K562 (cell line): ENCODE data around the gene E2F2. TPM values are rescaled to one million over a fixed set of nuclear protein-coding genes. Genes with fewer than 3 reads are reported as not detected.
A peak's percentile ranks its signal among the peaks of the same experiment; 100 is the strongest.

Source experiments
- ATAC-seq: fragments of 200-7000 bp; cut with Tn5 transposase; 3 replicates; pipeline ENCODE4 v1.9.1; 2020; ENCODE audit warnings: moderate library complexity
- BruUV-seq: library from RNA; stranded (reverse); fragments of 400-500 nt; replicated peaks from 2 replicates; lab custom pipeline; 2021; lab: Mats Ljungman, UMichigan
- CTCF ChIA-PET: fragments of 300-600 bp; formaldehyde crosslinking; extraction: SDS; loops from one replicate; lab custom pipeline; 2021; ENCODE audit warnings: low intra/inter-chr PET ratio; lab: Yijun Ruan, JAX
- POLR2A ChIA-PET: fragments of 300-600, 350-650 bp; sonication (Branson Sonifier 250); formaldehyde crosslinking; extraction: SDS; loops from one replicate; lab custom pipeline; 2021; ENCODE audit warnings: antibody characterized with exemption, inconsistent platforms; lab: Yijun Ruan, JAX
- DNase-seq, 4 experiments: peaks; one replicate each; pipeline versions ENCODE4 v3.0.0 to v3.0.0-alpha.2; 2011 to 2018; ENCODE audit warnings: low spot score in 3 of 4, mixed read lengths in 3 of 4; ENCODE audit errors: extremely low read depth in 1 of 4
- FAIRE-seq: peaks from 2 replicates; lab custom pipeline; 2011; peaks lifted over from hg19 to GRCh38; lab: Jason Lieb, UNC
- H2AFZ ChIP-seq: 2 replicates; pipeline ENCODE4 v1.6.0; 2011; ENCODE audit warnings: low read depth, low read length, control low read depth, inconsistent platforms
- H3K27ac ChIP-seq: fragments of 200-600 bp; 3 replicates; pipeline ENCODE4 v1.8.0; 2011; ENCODE audit warnings: low read depth, mild to moderate bottlenecking, control low read depth, inconsistent platforms, low read length, moderate library complexity, mixed read lengths; ENCODE audit errors: extremely low read depth
- H3K27me3 ChIP-seq, 2 experiments: fragments of 300-600 bp in 1 of 2; 2 replicates in 1 of 2; 3 replicates in 1 of 2; pipeline versions ENCODE4 v1.6.0 to v1.8.0; 2011; ENCODE audit warnings: inconsistent platforms in 2 of 2, low read length in 2 of 2, mild to moderate bottlenecking in 1 of 2, mixed read lengths in 1 of 2, moderate library complexity in 1 of 2; ENCODE audit not compliant: control insufficient read depth in 2 of 2, insufficient read depth in 2 of 2
- H3K36me3 ChIP-seq: fragments of 300-600 bp; 3 replicates; pipeline ENCODE4 v1.8.0; 2011; ENCODE audit warnings: mild to moderate bottlenecking, low read length, inconsistent platforms; ENCODE audit not compliant: control insufficient read depth, insufficient read depth
- H3K4me1 ChIP-seq, 2 experiments: fragments of 200-600 bp in 1 of 2; replicated peaks in 1 of 2; 2 replicates in 1 of 2; 3 replicates in 1 of 2; pipeline versions ENCODE4 v1.5.1 to v1.8.0; 2011; ENCODE audit warnings: inconsistent platforms in 2 of 2, low read length in 2 of 2, mild to moderate bottlenecking in 1 of 2, mixed read lengths in 1 of 2, moderate library complexity in 1 of 2; ENCODE audit not compliant: control insufficient read depth in 2 of 2, insufficient read depth in 2 of 2
- H3K4me2 ChIP-seq: 2 replicates; pipeline ENCODE4 v1.6.1; 2011; ENCODE audit warnings: low read length, control low read depth, inconsistent platforms, mixed read lengths; ENCODE audit not compliant: insufficient read depth
- H3K4me3 ChIP-seq: fragments of 200-600 bp; sonication (generic), shearing (Covaris generic); 2 replicates; pipeline ENCODE4 v1.5.1; 2016; ENCODE audit warnings: control low read depth, inconsistent platforms
- H3K79me2 ChIP-seq: fragments of 200-600 bp; 3 replicates; pipeline ENCODE4 v1.8.0; 2011; ENCODE audit warnings: low read length, inconsistent platforms; ENCODE audit not compliant: control insufficient read depth, insufficient read depth
- H3K9ac ChIP-seq, 2 experiments: 2 replicates each; pipeline versions ENCODE4 v1.6.0 to v1.6.1; 2011; ENCODE audit warnings: low read depth in 2 of 2, low read length in 2 of 2, control low read depth in 1 of 2, inconsistent platforms in 1 of 2, mild to moderate bottlenecking in 1 of 2, mixed read lengths in 1 of 2; ENCODE audit not compliant: insufficient read depth in 1 of 2
- H3K9me1 ChIP-seq: one replicate; pipeline ENCODE4 v1.6.0; 2011; ENCODE audit warnings: inconsistent platforms, mild to moderate bottlenecking, low read length, moderate library complexity; ENCODE audit not compliant: control insufficient read depth, insufficient read depth
- H3K9me3 ChIP-seq: replicated peaks from 2 replicates; pipeline ENCODE4 v1.5.1; 2011; ENCODE audit warnings: low read depth, low read length, inconsistent platforms; ENCODE audit not compliant: control insufficient read depth, insufficient read depth
- H4K20me1 ChIP-seq: replicated peaks from 2 replicates; pipeline ENCODE4 v1.6.1; 2011; ENCODE audit warnings: low read length, inconsistent platforms, mixed read lengths; ENCODE audit not compliant: control insufficient read depth, insufficient read depth
- ARID3B ChIP-seq: fragments of 250-450 bp; sonication (Bioruptor Pico); IDR thresholded peaks from 2 replicates; pipeline ENCODE4 v1.4.0; 2020; ENCODE audit warnings: borderline replicate concordance
- COPS2 ChIP-seq: fragments of 450-650 bp; conservative IDR thresholded peaks from 2 replicates; pipeline ENCODE4 v1.6.1; 2016; ENCODE audit warnings: mild to moderate bottlenecking, moderate library complexity
- CREB3 ChIP-seq: fragments of 450-650 bp; conservative IDR thresholded peaks from 2 replicates; pipeline ENCODE4 v1.6.1; 2016; ENCODE audit warnings: missing genetic modification characterization, low read depth, mild to moderate bottlenecking, missing compliant biosample characterization, moderate library complexity
- ILF3 ChIP-seq: fragments of 450-650 bp; IDR thresholded peaks from 2 replicates; pipeline ENCODE4 v1.6.1; 2018; ENCODE audit warnings: antibody characterized with exemption, mild to moderate bottlenecking, moderate library complexity, borderline replicate concordance
- IRF2 ChIP-seq: sonication (generic); formaldehyde crosslinking; IDR thresholded peaks from 2 replicates; pipeline ENCODE4 v1.8.1; 2022; ENCODE audit warnings: mild to moderate bottlenecking, missing genetic modification reagents
- ZC3H11A ChIP-seq: IDR thresholded peaks from 2 replicates; pipeline ENCODE4 v1.6.1; 2012; ENCODE audit warnings: low read depth, low read length, improper control_type of control experiment
- ZNF24 ChIP-seq: fragments of 450-650 bp; IDR thresholded peaks from 2 replicates; pipeline ENCODE4 v1.6.1; 2016
- ZNF764 ChIP-seq: fragments of 250-450 bp; sonication (Bioruptor Pico); IDR thresholded peaks from 2 replicates; pipeline ENCODE4 v1.4.0; 2020; ENCODE audit warnings: low read depth, mild to moderate bottlenecking, moderate library complexity
- WGBS: fragments of 100-300 bp; shearing (Covaris generic); methylation state at CpG from one replicate; pipeline ENCODE4 v1.1.6; 2016; ENCODE audit warnings: low coverage, mixed read lengths; ENCODE audit not compliant: insufficient coverage; ENCODE audit errors: missing lambda C conversion rate; 5-methylcytosine and 5-hydroxymethylcytosine counted together
- in situ Hi-C: fragments of 300-500 bp; cut with MboI; formaldehyde crosslinking; loops from 4 replicates; pipeline ENCODE4 v1.15.0; 2018; ENCODE audit warnings: inconsistent platforms, mixed read lengths
- intact Hi-C: fragments of 100-400 bp; cut with micrococcal nuclease; formaldehyde crosslinking; loops from 2 replicates; pipeline ENCODE4 v1.14.2; 2022
- polyA plus RNA-seq, 8 experiments: library from polyadenylated mRNA; depleted of rRNA in 4 of 8; stranded (reverse) in 5 of 8; unstranded in 3 of 8; fragments of >200 nt; fragmentation: Nextera tagmentation in 2 of 8; fragmentation: Illumina TruSeq in 1 of 8; extraction: Ambion mirVana in 2 of 8; extraction: Trizol in 1 of 8; gene quantifications; 2 replicates each; pipeline versions ENCODE4 v1.2.1 to v1.2.3, GENCODE V29; 2011 to 2014; ENCODE audit warnings: inconsistent platforms in 1 of 8, missing spikeins in 1 of 8
- total RNA-seq, 7 experiments: library from RNA; depleted of rRNA in 6 of 7; stranded (reverse); fragments of >200 nt in 6 of 7; fragmentation: Illumina TruSeq in 2 of 7; extraction: Trizol in 2 of 7; gene quantifications; 2 replicates each; pipeline versions ENCODE4 v1.2.1 to v1.2.3, GENCODE V29; 2011 to 2021; ENCODE audit warnings: low replicate concordance in 1 of 7

Gene E2F2
- total and polyA plus RNA-seq, 9 of the 15 experiments (the other 6 are each of a cell fraction or from before 2014, with no cell fraction given): 3.1 to 25.3 (median 11.4) TPM

- Histone ChIP-seq H3K4me3 (no peak overlapping the region), H4K20me1 (0 out of 2 replicates have a peak, but pooled peaks cover 3% of the 10 kb centered on the region), H3K9me1 (no peaks in the 10 kb centered on the region), H3K9me3 (no peaks in the 10 kb centered on the region), H3K36me3 (peaks cover 5% of the 10 kb centered on the region; the same call in 1 of the 3 replicates), H3K4me2 (no peak overlapping the region), H2AFZ (no peak overlapping the region), H3K27ac (no peak overlapping the region), H3K79me2 (peaks cover 5% of the 10 kb centered on the region; the same call in 1 of the 3 replicates), H3K9ac (peak overlapping the region in 1 of 2 experiments; percentile 46; a peak in 2 of 4 replicates)
- POLR2A ChIA-PET: interaction anchor here (0.6 kb wide), 1 partner anchor 107 kb away, joined by 3 read pairs; no protein-coding TSS in a partner anchor
- 78% methylated on average over 10 of the region's 10 CpGs for WGBS
- no peak for DNase-seq
- BruUV-seq: no TSS peak
- ATAC-seq: no peak
- intact Hi-C loops (no loop called here), in situ Hi-C loops (no loop called here)
- CTCF ChIA-PET: no interaction called here
- 0 out of 2 replicates have a peak, but pooled peaks have one; percentile 12 for TF ChIP-seq IRF2 (CRISPR knock-in tag)
- TF ChIP-seq ZNF764 (CRISPR knock-in tag): no peak
- TF ChIP-seq, all 486 proteins: peak for 1
- H3K27me3 ChIP-seq: no peaks in the 10 kb centered on the region
- H3K4me1 ChIP-seq: peaks cover 28 to 32% of the 10 kb centered on the region in 2 experiments
- no peak for FAIRE-seq
These were observed 53.5 kb downstream of the E2F2 start for GRCh38 chr1:23477359-23478144.

- no peak overlapping the region for H3K4me2 ChIP-seq
- H3K9me1 ChIP-seq: no peaks in the 10 kb centered on the region
- H3K9ac ChIP-seq: no peak overlapping the region
- H3K9me3 ChIP-seq: no peaks in the 10 kb centered on the region
- DNase-seq (no peak), FAIRE-seq (no peak), ATAC-seq (no peak)
- 60% methylated on average over 3 of the region's 3 CpGs for WGBS
- 0 out of 2 replicates have a peak, but pooled peaks cover 7% of the 10 kb centered on the region for H4K20me1 ChIP-seq
- intact Hi-C loops: no loop called here
- no TSS peak for BruUV-seq
- no peaks in the 10 kb centered on the region for H3K27me3 ChIP-seq
- no peak overlapping the region for H3K27ac ChIP-seq
- H3K4me1 ChIP-seq: peaks cover 24 to 25% of the 10 kb centered on the region in 2 experiments
- peaks cover 5% of the 10 kb centered on the region; the same call in 1 of the 3 replicates for H3K36me3 ChIP-seq
- no peak for TF ChIP-seq ZC3H11A
- no peak for TF ChIP-seq ILF3
- TF ChIP-seq ARID3B (CRISPR knock-in tag): no peak
- no peak for TF ChIP-seq COPS2
- TF ChIP-seq ZNF24: no peak
- no peak for TF ChIP-seq CREB3 (tag)
- ChIA-PET POLR2A (interaction anchor here (0.6 to 1.7 kb wide), 5 partner anchors 9 to 31 kb away, joined by 3 to 6 read pairs (median 3); partner anchors contain the start of gene ASAP3), CTCF (no interaction called here)
- no peak overlapping the region for H3K4me3 ChIP-seq
- H2AFZ ChIP-seq: no peak overlapping the region
- in situ Hi-C loops: no loop called here
- peaks cover 5% of the 10 kb centered on the region; the same call in 1 of the 3 replicates for H3K79me2 ChIP-seq
These were observed 55.4 kb downstream of the E2F2 start for GRCh38 chr1:23475641-23476040.
